SIG-M5 (cell line): Measurements from ENCODE around the gene EEF1A2.

ENCODE experiments used
- DNase-seq: peaks from one replicate; lab custom pipeline; 2025; lab: John Stamatoyannopoulos, UW

The EEF1A2 gene

DNA sequence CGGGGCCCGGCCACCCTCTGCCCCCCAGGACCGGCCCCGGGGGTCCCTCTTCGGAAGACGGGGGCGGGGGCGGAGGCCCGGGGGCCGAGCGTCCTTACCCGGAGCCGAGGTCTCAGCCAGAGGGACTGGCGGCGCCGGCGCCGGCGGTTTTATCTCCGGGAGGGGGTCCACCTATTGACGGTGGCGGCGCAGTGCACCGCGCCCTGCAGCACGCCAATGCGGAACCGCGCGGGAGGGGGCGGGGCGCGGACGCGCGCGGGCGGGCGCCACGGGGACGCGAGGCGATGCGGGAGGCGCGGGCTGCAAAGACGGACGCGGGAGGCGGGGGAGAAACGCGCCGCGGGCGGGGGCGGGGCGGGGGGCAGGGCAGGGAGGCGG lies at the start of gene EEF1A2:
EEF1A2 (minus strand) TSS at position 124 of the 378 bp plus-strand sequence. CDS start 1,320 bp downstream, outside the sequence.
- DNase-seq, result no peak

DNA sequence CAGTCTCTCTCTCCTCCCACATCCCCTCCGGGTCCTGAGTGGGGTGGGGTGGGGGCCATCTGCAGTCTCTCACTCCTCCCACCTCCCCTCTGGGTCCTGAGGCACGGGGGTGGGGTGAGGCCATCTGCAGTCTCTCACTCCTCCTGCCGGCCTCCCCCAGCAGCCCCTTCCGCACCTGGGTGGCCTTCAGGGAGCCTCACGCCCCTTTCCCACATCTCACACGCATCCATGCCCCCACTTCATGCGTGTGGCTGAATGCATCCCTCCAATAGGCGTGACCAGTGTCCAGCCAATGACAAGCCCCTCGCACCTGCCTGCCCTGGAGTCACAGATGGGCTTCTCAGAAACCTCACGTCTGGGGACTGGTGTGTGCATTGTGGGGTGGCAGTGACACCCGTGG lies 49.7 kb upstream of the EEF1A2 start:
- DNase-seq, result no peak

DNA sequence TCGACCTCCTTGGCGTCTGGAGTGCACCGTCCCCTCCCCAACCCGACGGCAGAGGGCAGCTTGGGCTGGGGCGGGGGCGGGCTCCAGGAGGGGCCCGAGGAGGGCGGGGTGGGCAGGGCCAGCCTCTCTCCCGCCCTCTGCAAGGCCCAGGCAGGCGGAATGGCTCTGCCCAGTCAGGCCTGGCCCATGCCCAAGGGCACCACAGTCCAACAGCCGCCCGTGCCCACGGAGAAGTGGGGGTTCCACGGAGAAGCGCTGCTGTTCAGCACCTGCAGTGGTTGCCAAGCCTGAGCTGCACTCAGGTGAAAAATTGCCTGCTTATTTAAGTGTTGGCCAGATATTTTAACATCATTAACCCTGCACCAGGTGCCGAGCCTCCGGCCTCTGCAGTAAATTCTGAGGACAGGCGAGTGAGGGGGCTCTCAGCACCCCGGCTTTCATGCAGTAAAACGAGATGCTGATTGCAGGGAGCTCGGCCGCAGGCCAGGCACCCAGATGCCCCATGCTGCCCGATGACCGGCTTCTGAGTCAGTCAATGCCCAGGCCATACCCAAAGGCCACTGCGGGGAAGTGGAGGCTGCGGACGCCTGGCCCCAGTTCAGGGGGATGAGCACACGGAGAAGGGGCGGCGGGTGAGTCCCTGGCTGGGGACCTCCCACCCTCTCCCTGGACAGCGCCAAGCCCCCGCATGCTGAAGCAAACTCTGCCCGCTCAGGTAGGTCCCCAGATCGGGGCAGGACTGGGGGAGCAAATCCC lies 49.0 kb upstream of the EEF1A2 start, which contains the start of gene SRMS:
SRMS (minus strand) TSS at position 25 of the 756 bp plus-strand sequence. CDS start 286 bp downstream, outside the sequence.
- no peak for DNase-seq

DNA sequence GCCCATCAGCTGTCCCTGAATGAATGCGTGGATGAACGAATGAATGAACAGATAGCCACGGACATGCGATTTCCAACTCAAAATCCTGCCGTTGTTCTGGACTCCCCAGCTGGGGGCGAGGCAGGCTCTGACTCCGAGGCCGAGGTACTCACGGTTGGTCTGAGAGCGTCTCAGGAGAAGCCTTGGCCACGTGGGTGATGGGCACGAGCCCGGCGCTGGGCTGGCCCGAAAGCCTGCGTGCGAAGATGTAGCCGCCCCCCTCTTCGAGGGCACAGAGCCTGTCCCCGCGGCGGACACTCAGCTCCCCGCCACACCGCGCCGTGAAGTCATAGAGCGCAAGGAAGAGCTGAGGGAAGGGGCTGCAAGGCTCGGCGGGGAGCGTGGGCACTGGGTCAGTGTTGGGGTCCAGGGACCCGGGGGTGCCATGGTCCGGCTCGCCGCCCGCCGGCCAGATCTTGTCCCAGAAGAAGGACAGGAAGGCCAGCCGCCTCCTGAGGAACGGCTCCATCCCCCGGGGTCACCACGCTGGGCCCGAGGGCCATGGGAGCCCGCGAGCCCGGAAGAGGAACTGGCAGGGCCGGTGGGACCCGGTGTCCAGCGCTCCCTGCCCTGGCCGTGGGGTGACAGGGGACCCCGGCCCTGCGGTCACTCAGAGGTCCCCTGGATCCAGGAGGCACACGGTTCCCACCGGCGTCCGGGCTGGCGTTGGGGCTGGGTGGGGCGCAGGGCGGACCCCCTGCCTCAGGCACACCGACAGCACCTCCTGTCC lies 48.3 kb upstream of the EEF1A2 start:
- DNase-seq, result no peak

DNA sequence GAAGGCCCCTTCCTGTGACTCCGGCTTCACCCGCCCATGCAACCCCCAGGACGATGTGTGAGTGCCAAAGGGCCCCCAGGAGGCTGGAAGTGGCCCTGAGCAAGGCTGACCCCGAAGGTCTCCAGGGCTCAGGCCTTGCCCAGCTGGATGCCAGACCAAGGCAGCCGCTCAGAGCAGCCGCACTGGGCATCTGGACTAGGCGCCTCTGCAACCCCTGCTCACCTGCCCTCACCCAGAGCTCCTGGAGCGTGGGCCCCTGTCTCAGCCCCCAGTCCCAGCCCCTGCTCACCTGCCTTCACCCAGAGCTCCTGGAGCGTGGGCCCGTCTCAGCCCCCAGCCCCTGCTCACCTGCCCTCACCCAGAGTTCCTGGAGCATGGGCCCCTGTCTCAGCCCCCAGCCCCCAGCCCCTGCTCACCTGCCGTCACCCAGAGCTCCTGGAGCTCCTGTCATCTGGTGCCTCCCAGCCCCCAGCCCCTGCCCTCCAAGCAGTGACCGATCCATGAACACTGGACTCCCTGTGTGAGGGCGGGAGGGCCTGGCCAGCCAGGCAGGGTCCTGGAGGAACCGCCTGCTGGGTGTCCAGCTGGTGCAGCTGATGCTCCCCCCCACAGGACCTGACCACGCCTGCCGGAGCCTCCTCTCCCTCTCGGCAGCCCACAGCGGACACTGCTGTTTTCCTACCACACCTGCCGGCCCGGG lies 47.5 kb upstream of the EEF1A2 start:
- no peak for DNase-seq

DNA sequence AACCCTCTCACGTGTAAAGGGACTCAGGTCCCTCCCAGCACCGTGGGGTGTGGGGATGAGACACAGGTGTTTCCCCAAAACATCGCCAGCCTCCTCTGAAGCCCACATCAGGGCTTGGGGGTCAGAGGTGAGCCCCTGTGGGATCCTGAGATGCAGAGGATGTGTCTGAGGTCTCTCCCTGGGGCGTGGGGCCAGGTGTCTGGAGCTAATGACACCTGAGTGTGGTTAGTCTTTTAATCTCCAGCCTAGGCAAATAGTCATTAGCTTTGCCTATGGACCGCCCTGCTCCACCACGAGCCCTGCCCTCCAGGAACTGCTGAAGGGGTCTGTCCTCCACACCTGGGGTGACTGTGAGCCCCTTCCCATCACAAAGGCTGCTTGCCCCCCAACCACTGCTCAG lies 46.9 kb upstream of the EEF1A2 start:
- DNase-seq, result no peak

DNA sequence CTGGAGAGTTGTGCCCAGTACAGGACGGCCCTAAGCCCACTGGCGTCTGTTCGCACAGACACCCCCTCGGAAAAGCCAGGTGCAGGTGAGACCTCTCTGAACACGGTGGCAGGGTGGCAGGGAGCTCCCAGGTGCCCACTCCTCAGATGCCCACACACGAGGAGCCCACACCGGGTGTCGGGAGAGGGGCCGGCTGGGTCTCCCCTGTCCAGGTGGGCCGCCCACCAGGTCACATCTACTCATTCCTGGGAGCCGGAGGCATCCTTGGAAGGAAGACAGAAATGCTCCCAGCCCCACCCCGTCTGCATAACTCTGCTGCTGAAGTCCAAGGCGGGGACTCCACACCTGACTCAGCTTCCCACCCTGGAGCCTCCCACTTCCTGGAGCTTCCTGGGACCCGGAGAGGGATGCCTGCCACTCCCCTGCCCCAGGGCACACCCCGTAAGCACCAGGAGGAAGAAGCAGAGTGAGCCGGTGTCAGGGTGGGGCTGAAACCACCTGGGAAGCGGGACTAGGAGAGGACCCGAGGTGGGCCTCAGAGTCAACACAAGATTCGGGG lies 46.2 kb upstream of the EEF1A2 start:
- no peak for DNase-seq

DNA sequence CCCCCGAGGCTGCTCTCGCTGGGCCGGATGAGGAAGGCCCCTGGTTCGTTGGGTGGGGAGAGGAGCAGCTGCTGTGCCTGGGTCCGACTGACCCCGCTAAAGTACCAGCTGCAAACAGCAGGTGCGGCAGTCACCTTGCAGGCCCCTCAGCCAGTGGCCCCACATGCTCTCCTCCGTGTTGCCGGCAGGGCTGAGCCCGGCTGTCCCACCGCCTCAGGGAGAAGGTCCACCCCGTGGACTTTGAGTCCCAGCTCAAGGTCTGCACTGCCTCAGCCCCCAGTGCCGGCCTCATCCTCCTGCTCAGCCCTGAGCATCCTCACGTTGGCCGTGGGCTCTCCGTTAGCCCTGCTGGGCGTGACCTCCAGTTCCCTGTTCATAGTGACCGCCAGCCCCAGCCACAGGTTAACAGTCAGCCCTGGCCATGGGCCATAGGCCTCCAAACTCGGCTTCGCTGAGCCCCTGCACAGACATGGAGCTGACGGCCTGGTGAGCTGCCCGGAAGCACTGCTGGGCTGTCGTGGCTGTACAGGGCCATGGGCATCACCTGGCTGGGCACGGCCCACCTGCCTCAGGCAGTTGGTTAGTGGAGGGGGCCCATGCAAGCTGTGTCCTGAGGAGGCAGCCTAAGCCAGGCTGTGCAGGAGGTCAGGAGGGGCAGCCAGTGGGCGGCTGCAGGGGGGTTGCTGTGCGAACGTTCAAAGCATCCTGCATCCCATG lies 45.5 kb upstream of the EEF1A2 start:
- no peak for DNase-seq

DNA sequence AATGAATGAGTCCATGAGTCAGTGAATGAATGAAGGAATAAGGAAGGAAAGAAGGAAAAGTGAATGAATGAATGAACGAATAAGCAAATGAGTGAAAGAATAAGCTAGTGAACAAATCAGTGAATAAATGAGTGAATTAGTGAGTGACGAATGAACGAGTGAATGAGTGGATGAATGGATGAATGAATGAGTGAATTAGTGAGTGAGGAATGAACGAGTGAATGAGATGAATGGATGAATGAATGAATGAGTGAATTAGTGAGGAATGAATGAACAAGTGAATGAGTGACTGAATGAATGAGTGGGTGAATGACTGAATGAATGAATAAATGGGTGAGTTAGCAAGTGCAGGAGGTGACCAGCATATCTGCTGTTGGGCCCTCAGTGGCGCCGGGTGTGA lies 44.9 kb upstream of the EEF1A2 start:
- DNase-seq, result no peak

DNA sequence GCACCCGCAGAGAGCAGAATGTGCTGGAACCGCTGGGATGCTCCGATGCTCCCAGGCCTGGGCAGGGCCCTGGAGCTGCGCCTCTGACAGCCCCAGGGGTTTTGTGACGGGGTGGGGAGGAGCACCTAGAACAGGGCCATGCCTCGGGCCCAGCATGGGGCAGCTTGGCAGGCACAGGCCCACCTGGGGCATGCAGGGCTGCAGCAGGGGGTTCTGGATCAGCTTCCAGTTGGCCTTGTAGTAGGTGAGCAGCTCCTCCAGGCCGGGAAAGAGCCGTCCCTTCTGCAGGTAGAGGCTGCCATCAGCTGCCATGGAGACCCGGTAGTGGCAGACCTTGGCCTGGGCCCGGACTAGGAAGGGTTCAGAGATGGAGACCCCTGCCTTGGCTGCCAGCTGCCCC lies 44.2 kb upstream of the EEF1A2 start:
- no peak for DNase-seq

DNA sequence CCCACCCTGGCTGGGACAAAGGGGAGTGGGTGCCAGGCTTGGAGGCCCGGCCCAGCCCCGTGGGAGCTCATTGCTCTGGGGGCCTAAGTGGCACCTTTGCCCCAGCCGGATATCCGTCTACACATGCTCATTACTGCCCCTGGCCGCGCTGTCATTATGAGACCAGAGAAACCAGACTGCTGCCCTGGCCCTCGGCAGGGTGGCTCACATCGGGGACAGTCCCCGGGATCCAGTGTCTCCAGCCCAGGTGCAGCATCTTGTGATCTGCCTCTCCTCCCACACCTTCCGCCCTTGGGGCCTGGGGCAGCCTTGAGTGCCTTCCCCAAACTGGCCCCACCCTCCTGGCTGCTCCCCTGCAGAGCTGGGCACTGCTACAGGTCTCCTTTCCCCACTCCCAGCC lies 43.8 kb upstream of the EEF1A2 start:
- DNase-seq, result no peak

DNA sequence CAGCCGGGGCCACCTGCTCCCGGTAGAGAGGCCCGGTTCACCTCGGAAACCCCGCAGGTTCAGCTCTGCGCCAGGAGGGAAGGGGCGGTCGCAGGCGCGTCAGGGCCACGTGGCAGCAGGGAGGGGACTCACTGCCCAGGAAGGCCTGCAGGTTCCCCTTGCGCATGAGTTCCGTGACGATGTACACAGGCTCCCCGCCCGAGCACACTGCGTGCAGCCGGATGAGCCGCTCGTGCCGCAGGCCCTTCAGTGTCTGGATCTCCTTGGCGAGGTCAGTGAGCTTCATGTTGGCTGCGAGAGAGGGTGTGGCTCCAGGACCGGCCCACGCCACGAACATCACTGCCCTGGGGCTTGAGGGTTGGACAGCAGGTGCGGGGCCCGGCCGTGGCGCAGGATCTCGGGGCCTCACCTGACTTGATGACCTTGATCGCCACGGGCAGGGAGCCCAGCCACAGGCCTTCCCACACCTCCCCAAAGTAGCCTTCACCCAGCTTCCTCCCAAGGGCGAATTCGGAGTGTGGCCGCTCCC lies 43.2 kb upstream of the EEF1A2 start:
- no peak for DNase-seq

DNA sequence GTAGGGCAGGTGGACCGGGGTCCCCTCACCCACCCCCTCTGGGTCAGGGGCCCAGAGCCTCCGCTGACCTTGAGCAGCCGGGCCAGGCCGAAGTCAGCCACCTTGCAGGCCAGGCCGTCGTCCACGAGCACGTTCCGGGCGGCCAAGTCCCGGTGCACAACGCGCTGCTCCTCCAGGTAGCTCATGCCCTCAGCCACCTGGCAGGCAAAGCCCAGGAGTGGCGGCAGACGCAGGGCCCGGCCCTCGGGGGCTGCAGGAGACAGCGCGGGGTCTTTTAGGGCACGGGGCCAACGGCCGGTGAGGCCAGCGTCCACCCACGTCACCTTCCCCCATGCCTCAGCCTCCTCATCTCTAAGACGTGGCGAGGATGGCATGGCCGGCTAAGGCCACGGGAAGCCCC lies 42.5 kb upstream of the EEF1A2 start:
- DNase-seq, result no peak

DNA sequence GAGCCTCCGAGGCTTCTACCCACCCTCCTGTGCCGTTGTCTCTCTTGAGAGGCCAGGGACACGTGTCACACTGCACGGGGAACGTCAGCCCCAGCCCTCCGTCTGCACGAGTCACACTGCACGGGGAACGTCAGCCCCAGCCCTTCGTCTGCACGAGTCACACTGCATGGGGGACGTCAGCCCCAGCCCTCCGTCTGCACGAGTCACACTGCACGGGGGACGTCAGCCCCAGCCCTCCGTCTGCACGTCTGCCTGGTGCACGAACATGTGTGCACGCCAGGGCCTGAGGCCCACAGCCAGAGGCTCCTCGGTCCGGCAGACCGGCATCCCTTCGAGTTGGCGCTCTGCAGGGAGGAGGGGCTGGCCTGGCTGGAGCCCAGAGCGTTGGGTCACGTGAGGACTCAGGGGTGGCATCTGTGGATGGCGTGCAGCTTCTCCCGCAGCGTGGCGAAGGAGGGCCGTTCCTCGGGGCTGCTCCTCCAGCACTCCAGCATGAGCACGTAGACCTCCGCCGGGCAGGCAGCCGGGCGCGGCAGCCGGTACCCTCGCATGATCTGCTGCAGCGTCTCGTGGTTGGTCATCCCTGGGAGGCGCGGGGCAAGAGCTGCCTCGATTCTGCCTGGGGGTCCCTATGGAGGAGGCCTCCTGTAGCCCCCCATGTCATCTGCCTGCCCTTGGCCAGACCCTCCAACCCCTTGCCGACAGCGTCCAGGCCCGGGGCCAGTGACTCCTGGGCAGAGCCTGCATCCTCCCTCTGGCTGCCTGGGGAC lies 41.7 kb upstream of the EEF1A2 start:
- no peak for DNase-seq

DNA sequence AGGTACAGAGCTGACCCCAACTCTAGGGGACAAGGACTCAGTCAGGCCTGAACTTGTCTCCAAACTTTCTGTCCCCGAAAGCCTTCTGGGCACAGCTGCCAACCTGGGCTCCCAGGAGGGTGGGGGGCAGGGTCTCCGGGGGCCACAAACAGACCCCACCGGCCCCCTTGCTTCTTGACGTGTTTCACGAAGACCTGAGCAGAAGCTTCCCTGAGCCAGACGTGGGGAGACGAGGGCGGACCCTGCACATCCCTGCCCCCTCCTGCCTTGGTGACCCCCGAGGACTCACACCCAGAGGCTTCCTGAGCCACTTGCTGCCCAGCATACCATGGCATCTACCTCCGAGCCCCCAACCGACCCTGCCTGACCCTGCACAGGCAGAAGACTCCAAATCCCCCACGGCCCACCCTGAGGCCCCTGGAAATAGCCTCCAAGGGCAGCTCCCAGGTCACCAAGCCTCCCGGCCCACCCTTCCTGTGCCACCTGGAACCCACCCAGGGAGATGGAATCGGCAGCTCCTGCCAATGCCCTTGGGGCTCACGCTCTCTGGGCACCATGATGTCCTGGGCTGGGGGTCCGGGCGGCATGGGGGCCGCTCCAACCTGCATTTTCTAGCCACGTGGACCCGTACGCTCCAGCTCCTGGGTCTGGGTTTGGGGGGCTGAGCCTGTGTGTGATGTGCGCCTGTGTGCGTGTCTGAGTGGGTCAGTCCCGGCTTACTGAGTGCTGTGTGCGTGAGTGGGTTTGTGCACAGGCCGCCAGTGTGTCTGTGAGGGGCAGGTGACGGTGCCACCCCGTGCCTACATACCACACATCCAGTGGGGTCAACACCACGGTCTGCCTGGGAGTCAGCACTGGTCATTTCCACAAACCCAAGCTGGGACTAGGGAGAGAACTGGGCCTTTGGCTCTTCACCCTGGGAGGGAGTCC lies 40.8 kb upstream of the EEF1A2 start:
- DNase-seq, result no peak

DNA sequence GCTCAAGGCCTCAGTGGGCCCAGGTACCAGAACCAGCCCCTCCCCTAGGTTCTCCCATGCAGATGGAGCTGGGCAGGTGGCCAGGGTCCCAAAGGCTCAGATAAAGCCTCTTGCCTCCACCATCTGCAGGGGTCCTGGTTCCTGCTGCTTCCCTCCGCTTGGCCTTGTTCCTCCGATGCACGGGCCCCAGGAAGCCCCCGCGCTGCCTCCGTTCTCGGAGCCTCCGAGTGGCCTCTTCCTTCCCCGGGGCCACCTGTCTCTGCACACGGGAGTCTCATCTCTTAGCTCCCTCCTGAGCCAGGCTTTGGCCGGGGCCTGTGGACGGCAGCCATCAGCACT lies 40.2 kb upstream of the EEF1A2 start:
- no peak for DNase-seq

DNA sequence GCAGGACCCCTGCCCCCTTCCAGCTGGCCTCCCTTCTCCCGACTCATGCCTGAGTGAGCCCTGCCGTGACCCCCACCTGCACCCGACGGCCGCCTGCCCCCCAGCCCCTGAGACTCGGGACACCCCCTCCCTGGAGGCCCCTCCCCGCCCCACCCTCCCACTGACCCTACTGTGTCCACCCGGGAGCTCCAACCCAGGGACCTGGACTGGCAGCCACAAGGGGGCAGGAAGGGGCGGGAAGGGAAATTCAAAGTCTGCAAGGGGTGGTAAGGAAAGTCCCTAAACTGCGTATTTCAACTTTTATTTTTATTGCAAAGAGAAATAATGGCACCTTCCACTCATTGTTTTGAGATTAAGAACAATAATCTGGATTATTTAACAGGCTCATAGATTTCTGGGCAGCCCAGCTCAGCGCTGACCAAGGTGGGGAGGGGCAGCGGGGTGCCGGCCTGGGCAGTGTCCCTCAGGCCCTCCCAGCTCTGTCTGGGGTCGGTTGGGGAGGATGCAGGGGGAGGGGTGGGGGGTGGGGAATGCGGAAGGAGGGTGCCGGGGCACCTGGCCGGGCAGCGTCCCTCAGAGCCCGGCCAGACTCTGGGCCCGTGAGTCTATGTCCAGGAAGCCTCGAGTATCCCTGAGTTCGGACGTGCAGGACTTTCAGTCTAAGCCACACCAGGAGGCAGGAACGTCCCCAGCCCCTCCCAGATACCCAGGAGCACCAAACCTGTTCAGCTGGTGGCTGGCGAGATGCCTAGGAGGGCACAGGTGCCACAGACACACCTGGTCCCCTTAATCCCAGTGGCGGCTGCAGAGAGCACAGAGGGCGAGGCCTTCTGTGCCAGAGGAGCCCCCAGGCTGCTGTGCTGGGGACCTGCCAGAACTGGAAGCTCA lies 39.6 kb upstream of the EEF1A2 start:
- no peak for DNase-seq

DNA sequence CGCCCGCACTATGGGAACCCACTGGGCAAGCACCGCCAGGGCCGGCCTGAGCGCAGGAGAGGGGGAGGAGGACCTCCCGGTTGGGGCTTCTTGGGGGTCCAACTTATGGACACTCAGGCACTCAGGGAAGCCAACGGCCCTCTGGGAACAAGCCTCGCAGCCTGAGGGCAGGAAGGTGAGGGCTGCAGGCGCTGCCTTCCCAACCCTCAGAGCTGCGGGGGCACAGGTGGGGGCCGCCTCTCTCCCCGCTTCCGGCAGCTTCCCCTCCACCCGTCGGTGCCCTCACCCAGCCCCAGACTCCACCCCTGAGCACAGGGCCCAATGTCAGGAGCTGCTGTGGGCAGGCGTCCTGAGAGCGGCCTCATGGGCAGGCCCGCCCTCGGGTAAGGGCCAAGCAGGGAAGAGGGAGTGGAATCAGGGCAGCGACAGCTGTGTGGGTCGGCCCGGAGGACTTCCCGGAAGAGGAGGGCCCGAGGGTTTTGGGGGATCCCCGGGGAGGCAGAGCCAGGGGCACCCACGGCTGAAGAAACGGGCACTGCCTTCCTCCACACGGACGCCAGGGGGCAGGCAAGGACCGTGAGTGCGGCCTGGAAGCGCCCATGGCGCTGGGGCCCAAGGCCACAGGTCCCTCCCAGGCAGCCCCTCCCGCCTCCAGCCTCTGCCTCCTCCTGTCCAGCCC lies 38.8 kb upstream of the EEF1A2 start:
- peak; percentile 60 for DNase-seq
